Stomach (tissue), 9 donors: ENCODE data around the gene TULP1. TPM values are rescaled to one million over a fixed set of nuclear protein-coding genes. Genes with fewer than 3 reads are reported as not detected.

ENCODE experiments used
- DNase-seq, 2 donors: peaks; one replicate each; pipeline versions ENCODE4 v3.0.0 to v3.0.0-alpha.2; 2013 to 2019
- H3K27ac ChIP-seq, 5 donors: fragments of 200-600 bp in 4 of 5; sonication (generic) in 4 of 5; one replicate each; pipeline ENCODE4 v1.5.1; 2013 to 2019; ENCODE audit warnings: mild to moderate bottlenecking in 1 of 5, moderate library complexity in 1 of 5
- H3K27me3 ChIP-seq, 3 donors: fragments of 200-600 bp; sonication (generic); one replicate each; pipeline ENCODE4 v1.5.1; 2017 to 2019; ENCODE audit warnings: mixed run types in 1 of 3
- H3K36me3 ChIP-seq, 4 donors: fragments of 200-600 bp; sonication (generic); 1 replicate in 3 of 4; 2 replicates in 1 of 4; pipeline ENCODE4 v1.5.1; 2016 to 2019
- H3K4me1 ChIP-seq, 4 donors: fragments of 200-600 bp; sonication (generic); one replicate each; pipeline ENCODE4 v1.5.1; 2016 to 2019
- H3K4me3 ChIP-seq, 4 donors: fragments of 200-600 bp; sonication (generic) in 3 of 4; one replicate each; pipeline ENCODE4 v1.5.1; 2016 to 2019; ENCODE audit warnings: mild to moderate bottlenecking in 1 of 4
- H3K9me3 ChIP-seq, 4 donors: fragments of 200-600 bp; sonication (generic); one replicate each; pipeline ENCODE4 v1.5.1; 2016 to 2019
- EP300 ChIP-seq: sonication (generic); formaldehyde crosslinking; IDR thresholded peaks from one replicate; pipeline ENCODE4 v1.6.1; 2017; ENCODE audit warnings: antibody characterized with exemption
- POLR2A ChIP-seq, 4 donors: fragments of 450-650 bp; IDR thresholded peaks; one replicate each; pipeline ENCODE4 v1.6.1; 2016; ENCODE audit warnings: antibody characterized with exemption in 4 of 4, control low read depth in 2 of 4, mild to moderate bottlenecking in 1 of 4, moderate library complexity in 1 of 4
- POLR2AphosphoS5 ChIP-seq, 3 donors: sonication (generic); formaldehyde crosslinking; IDR thresholded peaks; one replicate each; pipeline ENCODE4 v1.6.1; 2016; ENCODE audit warnings: antibody characterized with exemption in 3 of 3
- WGBS, 5 donors: extraction: QIAGEN DNeasy Blood & Tissue Kit in 3 of 5; methylation state at CpG; one replicate each; pipeline versions ENCODE4 v1.1.5 to v1.1.7; 2013 to 2018; 5-methylcytosine and 5-hydroxymethylcytosine counted together
- intact Hi-C: fragments of 100-400 bp; cut with DNase I; formaldehyde crosslinking; loops from one replicate; pipeline ENCODE4 v1.15.1; 2023; ENCODE audit warnings: low total_unique reads
- polyA plus RNA-seq, 3 donors: library from polyadenylated mRNA; stranded (reverse); fragments of 200-250 nt; gene quantifications; one replicate each; pipeline ENCODE4 v1.2.3, GENCODE V29; 2013
- total RNA-seq, 5 donors: library from RNA; depleted of rRNA; stranded (reverse); fragments of >200 nt; gene quantifications; one replicate each; pipeline versions ENCODE4 v1.1.0 to v1.2.3, GENCODE V29; 2014 to 2016
- TF ChIP-seq, protein P1 (sequence below), 7 experiments: fragments of 450-650 bp in 4 of 7; fragments of 200-600 bp in 3 of 7; sonication (generic) in 3 of 7; IDR thresholded peaks; one replicate each; pipeline ENCODE4 v1.5.1; 2016 to 2019; ENCODE audit warnings: antibody characterized with exemption in 7 of 7, control low read depth in 2 of 7, mild to moderate bottlenecking in 1 of 7
- donor health status: healthy with polysubstance abuse.
- donor health status: Bipolar disorder and iron deficiency.
- donor health status: healthy.

TULP1 gene
- total and polyA plus RNA-seq, 8 donors, result 0.05 TPM; not detected in 7

DNA sequence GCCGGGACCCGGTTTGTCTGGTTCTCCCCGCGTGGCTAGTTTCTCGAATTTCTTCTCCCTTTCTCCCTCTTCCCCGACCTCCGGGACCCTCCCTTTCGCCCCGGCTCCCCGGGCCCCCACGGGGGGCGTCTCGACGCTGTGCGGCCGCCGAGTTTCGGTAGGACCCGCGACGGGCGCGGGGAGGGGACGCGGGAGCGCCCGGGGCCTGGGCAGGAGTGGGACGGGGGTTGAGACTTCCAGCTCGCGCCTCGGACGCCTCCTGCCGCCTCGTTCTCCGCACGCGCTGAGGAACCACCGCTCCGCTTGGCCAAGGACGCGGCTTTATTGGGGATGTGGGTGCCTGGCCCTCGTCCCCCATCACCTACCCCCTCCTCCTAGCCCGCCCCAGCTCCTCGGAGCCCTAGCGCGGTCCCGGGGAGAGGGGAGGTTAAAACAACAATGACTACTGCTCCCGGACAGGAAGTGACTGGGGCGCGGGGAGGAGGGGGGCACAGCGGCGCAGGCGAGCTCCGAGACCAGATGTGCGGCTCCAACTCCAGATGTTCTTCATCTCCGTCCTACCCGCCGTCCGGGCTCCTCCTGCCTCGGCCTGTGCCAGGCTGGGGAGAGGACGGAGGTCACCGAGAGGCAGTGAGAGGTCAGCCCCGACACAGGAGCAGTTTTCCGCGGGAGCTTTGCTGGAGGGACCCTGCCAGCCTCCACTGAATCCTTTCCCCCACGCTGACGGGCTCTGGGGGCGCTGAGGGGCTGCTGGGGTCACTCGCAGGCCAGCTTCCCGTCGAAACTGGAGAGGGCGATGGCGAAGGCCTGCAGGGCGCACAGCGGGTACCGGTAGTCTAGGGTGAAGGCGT, 14.9 kb downstream of the TULP1 start:
- intact Hi-C loops, result no loop called here
- Histone ChIP-seq H3K27me3 (peaks cover 0 to 36% (median 13%) of the 10 kb centered on the region in 3 donors), H3K4me3 (peak overlapping the region; percentile 65 to 99 (median 89)), H3K4me1 (peaks cover 38 to 54% (median 48%) of the 10 kb centered on the region in 4 donors), H3K36me3 (no peaks in the 10 kb centered on the region), H3K9me3 (no peaks in the 10 kb centered on the region), H3K27ac (peak overlapping the region; percentile 79 to 98 (median 98))
- DNase-seq, result peak; percentile 56 to 93
- WGBS, 5 donors, result 7 to 10% (median 9%) methylated on average over 56 to 77 of the region's 77 CpGs
- TF ChIP-seq POLR2A (IDR thresholded peaks at IDR 0.05) (no peak), POLR2AphosphoS5 (IDR thresholded peaks at IDR 0.05) (peak in 2 of 3 donors; percentile 56 to 80), EP300 (no peak)
- TF ChIP-seq, protein P1, sequence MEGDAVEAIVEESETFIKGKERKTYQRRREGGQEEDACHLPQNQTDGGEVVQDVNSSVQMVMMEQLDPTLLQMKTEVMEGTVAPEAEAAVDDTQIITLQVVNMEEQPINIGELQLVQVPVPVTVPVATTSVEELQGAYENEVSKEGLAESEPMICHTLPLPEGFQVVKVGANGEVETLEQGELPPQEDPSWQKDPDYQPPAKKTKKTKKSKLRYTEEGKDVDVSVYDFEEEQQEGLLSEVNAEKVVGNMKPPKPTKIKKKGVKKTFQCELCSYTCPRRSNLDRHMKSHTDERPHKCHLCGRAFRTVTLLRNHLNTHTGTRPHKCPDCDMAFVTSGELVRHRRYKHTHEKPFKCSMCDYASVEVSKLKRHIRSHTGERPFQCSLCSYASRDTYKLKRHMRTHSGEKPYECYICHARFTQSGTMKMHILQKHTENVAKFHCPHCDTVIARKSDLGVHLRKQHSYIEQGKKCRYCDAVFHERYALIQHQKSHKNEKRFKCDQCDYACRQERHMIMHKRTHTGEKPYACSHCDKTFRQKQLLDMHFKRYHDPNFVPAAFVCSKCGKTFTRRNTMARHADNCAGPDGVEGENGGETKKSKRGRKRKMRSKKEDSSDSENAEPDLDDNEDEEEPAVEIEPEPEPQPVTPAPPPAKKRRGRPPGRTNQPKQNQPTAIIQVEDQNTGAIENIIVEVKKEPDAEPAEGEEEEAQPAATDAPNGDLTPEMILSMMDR (IDR thresholded peaks at IDR 0.05), result peak in 1 of 7 experiments; percentile 13

DNA sequence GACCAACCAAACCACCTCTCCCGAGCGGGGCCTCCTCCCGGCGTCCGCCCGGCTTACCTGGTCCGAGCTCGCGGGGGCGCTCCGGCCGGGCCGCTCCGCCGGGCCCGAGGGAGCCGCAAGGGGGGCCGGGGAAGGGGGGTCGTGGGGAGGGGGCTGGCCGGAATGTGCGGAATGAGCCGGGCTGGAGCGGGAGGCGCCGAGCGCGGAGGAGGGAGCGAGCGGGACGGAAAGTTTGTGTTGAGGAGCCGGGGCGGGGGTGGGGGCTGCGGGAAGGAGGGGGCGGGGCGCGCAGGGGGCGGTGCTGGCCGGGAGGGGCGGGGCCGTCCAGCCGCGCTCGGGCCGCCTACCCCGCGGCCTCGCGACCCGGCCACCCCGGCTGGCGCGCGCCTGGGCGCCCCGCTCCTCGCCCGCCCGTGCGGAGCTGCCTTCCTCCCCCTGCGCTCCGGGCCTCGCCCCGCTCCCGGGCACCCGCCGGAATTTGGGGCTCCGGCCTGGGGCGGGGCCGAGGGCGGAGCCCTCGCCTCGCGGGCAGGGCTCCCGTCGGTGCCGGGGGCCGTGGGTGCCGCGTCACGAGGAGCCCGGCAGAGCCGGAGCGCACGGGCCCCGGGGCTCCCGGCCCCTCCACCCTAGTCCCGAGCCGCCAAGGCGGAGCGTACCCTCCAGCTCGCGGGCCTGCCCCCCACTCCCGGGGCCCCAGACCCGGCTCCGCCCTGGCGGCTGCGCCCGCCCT, 15.7 kb downstream of the TULP1 start, which contains the start of gene TEAD3:
Gene TEAD3, minus strand, starts transcription at position 239 of the 730 bp plus-strand sequence.
- Histone ChIP-seq H3K36me3 (no peaks in the 10 kb centered on the region), H3K4me1 (peaks cover 46 to 62% (median 55%) of the 10 kb centered on the region in 4 donors), H3K9me3 (no peaks in the 10 kb centered on the region), H3K4me3 (peak within 1 kb of the TSS; percentile 65 to 99 (median 89)), H3K27ac (peak within 1 kb of the TSS; percentile 87 to 98 (median 98)), H3K27me3 (peaks cover 0 to 30% (median 13%) of the 10 kb centered on the region in 3 donors)
- 0 to 1% (median 1%) methylated on average over 25 to 94 of the region's 98 CpGs for WGBS, 5 donors
- peak; percentile 69 to 92 for DNase-seq
- intact Hi-C loops, result no loop called here
- TF ChIP-seq POLR2A (IDR thresholded peaks at IDR 0.05), result no peak
- peak in 1 of 3 donors; percentile 5 for TF ChIP-seq POLR2AphosphoS5 (IDR thresholded peaks at IDR 0.05)

DNA sequence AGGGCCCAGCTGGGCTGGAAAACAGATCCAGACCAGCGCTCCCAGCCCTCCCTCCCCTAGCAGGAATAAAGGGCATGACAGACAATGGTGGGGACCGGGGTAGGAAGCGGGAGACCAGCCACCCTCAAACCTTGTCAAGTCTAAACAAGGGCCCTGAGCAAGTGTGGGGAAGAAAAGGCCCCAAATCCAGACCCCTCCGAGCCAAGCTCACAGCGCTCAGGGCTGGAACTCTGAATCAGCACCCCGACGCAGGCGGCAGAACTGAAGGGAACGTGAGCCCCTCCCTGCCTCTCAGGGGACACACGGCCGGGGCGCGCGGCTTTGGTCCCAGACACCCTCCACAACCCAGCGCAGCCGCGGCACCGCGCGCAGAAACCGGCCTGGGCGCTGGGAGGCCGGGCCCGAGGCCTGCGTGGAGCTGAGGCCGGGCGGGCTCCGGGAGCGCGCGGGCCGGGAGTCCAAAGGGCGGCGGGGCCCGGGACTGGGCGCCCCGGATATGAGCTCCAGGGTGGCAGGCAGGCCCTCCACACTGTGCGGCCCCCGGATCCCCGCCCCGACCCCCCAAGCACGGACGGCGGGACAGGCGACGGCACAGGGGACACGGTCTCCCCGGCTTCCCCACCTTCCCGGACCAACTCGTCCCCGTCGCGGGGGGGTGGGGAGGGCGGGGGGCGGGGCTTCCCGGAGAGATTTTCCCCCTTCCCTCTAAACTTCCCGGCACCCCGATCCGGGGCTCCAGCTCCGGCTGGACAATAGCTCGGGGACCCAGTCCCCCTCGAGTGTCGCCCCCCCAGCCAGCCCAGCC, 16.5 kb downstream of the TULP1 start:
- Histone ChIP-seq H3K27ac (peak overlapping the region; percentile 87 to 98 (median 98)), H3K4me1 (peaks cover 53 to 69% (median 63%) of the 10 kb centered on the region in 4 donors), H3K9me3 (no peaks in the 10 kb centered on the region), H3K4me3 (peak overlapping the region; percentile 65 to 99 (median 89)), H3K27me3 (peaks cover 0 to 30% (median 13%) of the 10 kb centered on the region in 3 donors), H3K36me3 (no peaks in the 10 kb centered on the region)
- TF ChIP-seq, protein P1 (IDR thresholded peaks at IDR 0.05), result no peak
- TF ChIP-seq POLR2A (IDR thresholded peaks at IDR 0.05) (no peak), POLR2AphosphoS5 (IDR thresholded peaks at IDR 0.05) (no peak), EP300 (no peak)
- DNase-seq, result peak; percentile 54 to 83
- intact Hi-C loops, result no loop called here
- WGBS, 5 donors, result 8 to 20% (median 11%) methylated on average over 18 to 63 of the region's 63 CpGs

DNA sequence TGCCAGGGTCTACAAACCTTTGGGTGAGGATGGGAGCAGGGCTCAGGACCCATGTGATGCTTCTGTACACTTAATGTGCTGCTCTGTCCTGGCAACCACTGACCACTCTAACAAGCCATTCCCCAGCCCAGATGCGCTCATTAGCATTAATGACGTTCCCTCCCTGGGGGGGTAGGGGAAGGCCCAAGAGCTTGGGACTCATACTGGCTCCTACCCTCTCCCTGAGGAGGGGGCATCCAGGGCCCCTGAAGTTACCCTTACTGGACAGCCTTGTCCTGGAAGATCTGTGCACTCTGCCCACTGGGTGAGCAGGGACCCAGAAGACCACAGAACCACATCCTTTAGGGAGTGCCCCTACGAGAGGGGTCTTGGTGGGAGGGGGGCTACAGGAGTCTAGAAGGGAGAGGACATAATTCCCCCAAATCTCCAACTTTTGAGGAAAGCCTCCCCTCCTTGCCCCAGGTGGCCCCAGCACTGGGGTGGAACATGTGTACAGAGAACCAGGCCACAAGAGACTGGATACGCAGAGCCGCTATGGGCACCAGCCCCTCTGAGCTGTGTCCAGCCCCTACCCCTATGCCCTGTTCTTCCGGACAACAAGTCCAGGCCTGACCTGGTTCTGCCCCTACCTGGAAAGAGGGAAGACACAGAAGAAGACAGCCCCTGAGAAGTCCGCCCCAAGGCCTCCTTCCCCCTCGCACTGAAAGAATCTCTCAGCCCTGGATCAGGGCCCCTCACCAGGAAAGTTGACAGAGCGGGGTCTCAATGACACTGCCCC, 17.2 kb downstream of the TULP1 start:
- H3K4me3 ChIP-seq, result peak overlapping the region; percentile 65 to 99 (median 89)
- peak overlapping the region; percentile 87 to 98 (median 98) for H3K27ac ChIP-seq
- WGBS, 5 donors, result 41 to 67% (median 49%) methylated on average over 9 of the region's 9 CpGs
- peak in 1 of 2 donors; percentile 55 for DNase-seq
- no peaks in the 10 kb centered on the region for H3K9me3 ChIP-seq
- TF ChIP-seq EP300 (no peak), POLR2AphosphoS5 (IDR thresholded peaks at IDR 0.05) (peak in 2 of 3 donors; percentile 35 to 61)
- H3K36me3 ChIP-seq, result no peaks in the 10 kb centered on the region
- H3K4me1 ChIP-seq, result peaks cover 61 to 75% (median 71%) of the 10 kb centered on the region in 4 donors
- intact Hi-C loops, result no loop called here
- H3K27me3 ChIP-seq, result peaks cover 0 to 30% (median 13%) of the 10 kb centered on the region in 3 donors
